NCI-H1930 (cell line): Measurements from ENCODE around the gene HS6ST3.
"Not testable (repeated sequence)": the region's sequence is repeated elsewhere in the genome, so short reads cannot be mapped to it uniquely, and the experiment has no call there.

Experiments
- DNase-seq, 2 experiments: peaks; one replicate each; lab custom pipeline; 2025; lab: John Stamatoyannopoulos, UW

HS6ST3 gene

DNA sequence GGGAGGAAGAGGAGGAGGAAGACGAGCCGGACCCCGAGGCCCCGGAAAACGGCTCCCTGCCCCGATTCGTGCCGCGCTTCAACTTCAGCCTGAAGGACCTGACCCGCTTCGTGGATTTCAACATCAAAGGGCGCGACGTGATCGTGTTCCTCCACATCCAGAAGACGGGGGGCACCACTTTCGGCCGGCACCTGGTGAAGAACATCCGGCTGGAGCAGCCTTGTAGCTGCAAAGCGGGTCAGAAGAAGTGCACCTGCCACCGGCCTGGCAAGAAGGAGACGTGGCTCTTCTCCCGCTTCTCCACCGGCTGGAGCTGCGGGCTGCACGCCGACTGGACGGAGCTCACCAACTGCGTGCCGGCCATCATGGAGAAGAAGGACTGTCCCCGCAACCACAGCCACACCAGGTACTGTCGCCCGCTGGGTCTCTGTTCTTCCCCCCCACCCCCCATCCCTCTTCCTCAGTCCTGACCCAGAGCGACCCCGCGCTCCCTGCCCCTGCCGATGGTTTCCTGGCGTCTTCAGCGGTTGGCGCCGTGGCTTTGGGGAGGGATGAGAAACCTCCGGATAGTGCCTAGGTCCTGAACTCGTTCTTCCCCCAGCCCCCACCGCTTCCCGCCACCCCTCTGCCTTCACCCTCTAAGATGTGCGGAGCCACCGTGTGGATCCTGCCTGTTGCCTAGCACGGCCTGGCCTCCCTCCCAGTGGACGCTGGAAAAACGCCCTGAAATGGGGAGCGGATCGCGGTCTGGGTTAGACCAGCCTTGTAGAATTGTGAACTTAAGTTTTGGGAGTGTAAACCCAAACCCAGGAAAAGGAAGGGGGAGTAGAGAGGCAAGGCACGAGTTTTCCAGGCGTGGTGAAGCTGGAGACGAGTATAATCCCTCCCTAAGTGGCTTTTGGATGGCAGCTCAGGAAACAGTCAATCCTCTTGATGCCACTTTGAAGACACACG is 1.5 kb downstream of the HS6ST3 start:
- DNase-seq: peak; percentile 24 to 68

DNA sequence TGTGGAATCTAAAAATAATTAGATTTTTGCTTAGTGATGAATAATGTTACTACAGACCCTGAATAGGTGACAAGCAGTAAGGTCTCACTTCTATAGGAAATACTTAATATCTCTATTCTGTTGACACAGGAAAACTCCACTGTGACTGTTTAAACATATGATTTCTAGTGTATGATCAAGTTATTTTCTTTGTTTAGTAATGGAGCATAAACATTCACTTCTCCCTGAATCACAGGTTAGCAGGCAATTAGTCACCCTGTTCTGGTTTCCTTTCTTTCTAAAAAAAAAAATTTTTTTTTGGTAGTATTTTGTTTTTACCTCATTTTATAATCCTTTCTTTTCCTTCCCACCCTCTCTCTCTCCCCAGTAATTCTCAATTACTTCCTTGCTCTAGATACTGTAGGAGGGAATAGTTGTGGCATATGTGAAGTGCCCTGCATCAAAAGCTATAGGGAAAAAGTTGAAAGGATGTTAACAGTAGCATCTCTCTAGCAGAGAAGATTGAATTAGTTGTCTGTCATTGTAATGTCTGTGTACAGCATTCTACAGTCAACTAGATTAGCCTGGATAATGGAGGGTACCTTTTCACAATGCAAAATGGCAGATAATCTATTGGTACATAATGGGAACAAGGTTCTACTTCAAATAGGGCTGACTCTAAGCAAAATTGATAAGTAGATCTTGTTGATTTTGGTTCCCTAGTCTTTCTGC is 3.5 kb downstream of the HS6ST3 start:
- DNase-seq: no peak

- DNase-seq: no peak
Observed at GRCh38 chr13:96100457-96101220, 10.7 kb downstream of the HS6ST3 start.

GRCh38 chr13:96104516-96104915 is 14.6 kb downstream of the HS6ST3 start:
- no peak for DNase-seq

DNA sequence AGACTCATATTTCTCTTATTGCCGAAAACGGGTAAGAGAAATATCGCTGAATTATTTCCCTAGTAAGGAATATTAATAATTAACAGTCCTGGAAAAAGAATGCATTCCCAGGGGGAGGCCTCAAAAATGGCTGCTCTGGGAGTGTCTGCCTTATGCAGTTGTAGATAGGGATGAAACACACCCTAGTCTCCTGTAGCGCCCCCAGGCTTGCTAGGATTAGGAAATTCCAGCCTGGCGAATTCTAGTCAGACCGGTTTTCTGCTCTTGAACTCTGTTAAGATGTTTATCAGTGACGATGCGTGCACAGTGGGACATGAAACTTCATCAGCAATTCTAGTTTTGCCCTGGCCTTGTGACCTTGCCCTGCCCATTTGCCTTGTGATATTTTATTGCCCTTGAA is 18.2 kb downstream of the HS6ST3 start:
- DNase-seq: not testable (repeated sequence)

DNA sequence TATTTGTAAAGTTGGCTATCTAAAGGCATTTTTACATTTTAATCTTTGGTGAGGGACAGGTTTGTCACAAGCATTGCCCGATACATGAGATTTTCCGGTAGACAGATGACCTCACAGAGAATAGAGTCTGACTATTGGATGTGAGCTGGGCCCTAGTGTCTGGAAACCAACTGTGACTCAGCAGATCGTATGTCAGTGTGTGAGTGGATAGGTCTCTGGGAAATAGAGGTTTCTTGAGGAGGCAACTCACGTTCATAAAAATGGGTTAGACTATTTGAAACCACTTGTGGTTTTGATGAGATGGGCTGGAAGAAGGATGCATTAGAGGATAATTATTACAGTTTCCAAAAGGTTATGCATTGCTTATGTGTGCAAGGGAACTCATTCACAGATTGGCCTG is 19.2 kb downstream of the HS6ST3 start:
- DNase-seq: no peak

GRCh38 chr13:96112936-96113335 is 23.0 kb downstream of the HS6ST3 start:
- DNase-seq: no peak

GRCh38 chr13:96115368-96115767 is 25.5 kb downstream of the HS6ST3 start:
- not testable (repeated sequence) for DNase-seq

- DNase-seq: no peak
Observed at GRCh38 chr13:96119921-96120320, 30.0 kb downstream of the HS6ST3 start.

GRCh38 chr13:96130818-96131340 is 41.0 kb downstream of the HS6ST3 start:
- no peak for DNase-seq

GRCh38 chr13:96141032-96141431 is 51.1 kb downstream of the HS6ST3 start:
- no peak for DNase-seq

GRCh38 chr13:96159725-96160124 is 69.8 kb downstream of the HS6ST3 start:
- DNase-seq: no peak

DNA sequence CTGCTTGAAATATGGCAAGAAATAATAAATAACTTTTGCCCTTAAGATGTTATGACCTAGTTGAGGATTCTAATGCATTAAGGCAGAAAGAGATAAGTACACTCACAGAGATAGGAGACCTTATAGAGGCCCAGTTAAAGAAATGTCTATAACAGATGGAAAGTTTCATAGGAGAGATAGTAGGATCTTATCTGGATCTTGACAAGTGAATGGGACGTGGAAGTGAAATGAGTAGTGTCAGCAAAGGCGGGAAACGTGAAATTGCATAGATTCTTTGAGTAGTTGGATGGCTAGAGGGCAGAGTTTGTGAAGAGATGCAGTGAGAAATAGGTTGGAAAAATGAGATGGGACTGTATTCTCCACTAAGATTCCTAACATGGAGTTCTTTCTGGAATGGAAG is 71.2 kb downstream of the HS6ST3 start:
- DNase-seq: no peak

DNA sequence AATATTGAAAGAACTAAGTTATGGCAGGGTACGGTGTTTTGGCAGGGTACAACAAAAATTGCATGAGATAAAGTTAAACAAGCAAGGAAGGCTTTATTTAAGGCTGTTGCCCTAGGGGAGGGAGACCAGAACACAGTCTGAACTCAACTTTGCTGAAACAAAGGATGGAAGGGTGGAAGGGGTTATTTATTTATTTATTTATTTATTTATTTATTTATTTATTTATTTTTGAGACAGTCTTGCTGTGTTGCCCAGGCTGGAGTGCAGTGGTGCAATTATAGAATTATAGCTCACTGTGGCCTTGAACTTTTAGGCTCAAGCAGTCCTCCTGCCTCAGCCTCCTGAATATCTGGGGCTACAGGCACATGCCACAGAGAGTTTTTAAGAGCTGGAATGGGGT is 75.9 kb downstream of the HS6ST3 start:
- DNase-seq: no peak

- DNase-seq: no peak
Observed at GRCh38 chr13:96172066-96172465, 82.2 kb downstream of the HS6ST3 start.

DNA sequence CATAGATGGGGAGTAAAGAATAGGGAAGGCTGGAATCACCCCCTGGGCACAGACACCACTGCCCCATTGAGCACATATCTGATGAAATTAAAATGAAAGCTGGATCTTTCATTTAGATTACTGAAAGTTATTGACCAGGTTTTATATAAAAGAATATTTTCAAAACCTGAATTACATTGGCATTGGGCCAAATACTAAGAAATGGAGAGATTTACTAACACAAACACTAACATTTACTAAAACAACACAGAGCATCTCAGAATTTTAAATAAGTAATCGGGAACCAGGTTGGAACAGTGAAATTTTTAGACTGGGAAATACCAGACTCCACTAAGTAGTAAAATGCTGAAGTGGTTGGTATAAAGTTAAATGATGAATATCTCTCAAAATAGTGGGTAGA is 88.9 kb downstream of the HS6ST3 start:
- DNase-seq: no peak

DNA sequence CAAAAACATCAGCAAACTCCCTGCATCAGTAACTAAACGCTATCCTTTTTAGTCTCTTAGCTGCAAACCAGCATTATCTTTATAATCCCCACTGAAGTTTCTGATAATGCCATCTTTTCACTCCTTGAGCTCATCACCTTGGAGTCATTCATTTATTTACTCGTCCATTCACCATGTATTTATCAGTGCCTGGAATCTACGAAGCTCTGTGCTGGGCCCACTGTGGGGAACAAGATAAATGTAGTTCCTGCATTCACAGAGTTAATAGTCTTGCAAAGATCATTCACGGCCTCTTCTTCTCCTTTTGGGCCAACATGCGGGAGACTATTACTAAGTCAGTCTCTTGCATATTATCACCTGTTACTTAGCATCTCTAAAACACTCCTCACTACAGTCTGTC is 89.4 kb downstream of the HS6ST3 start:
- no peak for DNase-seq

DNA sequence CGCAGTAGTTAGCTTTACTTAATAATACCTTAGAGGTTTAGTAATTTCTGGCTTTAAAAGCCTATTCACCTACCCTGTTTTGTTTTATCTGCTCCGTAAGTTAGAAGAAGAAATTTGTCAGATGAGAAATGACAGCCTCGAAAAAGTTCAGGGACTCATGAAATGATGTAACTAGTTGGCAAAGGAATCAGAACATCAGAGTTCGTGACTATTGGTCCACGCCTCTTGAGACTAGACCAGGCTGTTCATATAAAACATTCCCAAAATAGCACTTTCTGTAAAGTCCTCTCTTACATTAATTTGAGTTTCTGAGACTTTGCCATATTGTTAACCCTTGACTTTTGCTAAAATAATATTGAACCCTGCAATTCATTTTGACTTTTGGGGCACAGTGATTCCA is 92.0 kb downstream of the HS6ST3 start:
- DNase-seq: no peak

GRCh38 chr13:96185818-96186217 is 95.9 kb downstream of the HS6ST3 start:
- DNase-seq: no peak

GRCh38 chr13:96191367-96191766 is 101.5 kb downstream of the HS6ST3 start:
- no peak for DNase-seq

GRCh38 chr13:96193728-96194310 is 103.9 kb downstream of the HS6ST3 start:
- DNase-seq: no peak

DNA sequence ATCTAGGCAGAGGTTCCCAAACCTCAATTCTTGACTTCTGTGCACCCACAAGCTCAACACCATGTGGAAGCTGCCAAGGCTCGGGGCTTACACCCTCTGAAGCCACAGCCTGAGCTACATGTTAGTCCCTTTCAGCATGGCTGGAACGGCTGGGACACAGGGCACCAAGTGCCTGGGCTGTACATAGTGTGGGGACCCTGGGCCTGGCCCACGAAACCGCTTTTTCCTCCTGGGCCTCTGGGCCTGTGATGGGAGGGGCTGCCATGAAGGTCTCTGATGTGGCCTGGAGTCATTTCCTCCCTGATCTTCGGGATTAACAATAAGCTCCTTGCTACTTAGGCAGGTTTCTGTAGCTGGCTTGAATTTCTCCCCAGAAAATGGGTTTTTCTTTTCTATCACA is 108.1 kb downstream of the HS6ST3 start:
- DNase-seq: no peak
